ENCODE data around the gene LTB.

The LTB gene

DNA sequence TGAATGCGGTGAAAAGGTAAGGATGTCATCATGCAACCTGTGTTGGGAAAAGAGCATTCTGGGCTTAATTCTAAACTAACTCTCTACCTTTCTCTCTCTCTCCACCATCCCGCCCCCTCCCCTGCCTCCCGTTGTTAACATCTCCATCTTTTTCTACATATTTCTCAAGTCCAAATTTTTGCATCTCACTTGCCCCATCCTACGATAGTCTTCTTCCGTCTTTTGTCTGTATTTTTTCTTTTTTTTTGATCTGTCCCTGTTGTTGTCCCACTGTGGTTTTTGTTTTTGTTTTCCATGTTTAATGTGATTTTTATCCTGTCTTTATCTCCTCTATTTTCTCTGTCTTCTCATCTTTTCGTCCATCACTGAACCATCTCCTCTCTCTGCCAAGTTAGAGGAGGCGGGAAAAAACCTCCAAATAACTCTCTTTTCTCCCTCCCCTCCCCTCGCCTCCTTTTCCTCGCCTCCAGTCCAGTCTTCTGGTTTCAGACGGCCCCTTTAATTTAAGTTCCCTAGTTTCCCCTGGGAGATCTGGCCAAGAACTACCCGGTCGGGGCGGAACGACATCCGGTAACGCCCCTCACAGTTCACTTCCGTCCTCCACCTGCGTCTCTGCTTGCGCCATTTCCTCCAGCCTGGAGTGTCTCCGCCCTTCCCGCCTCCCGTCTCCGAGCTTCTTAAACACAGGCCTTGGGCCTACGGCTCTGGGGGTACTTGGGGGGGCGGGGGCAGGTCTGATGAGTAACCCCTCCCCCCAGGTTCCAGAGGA, 35.1 kb downstream of the LTB start, which contains the start of gene NFKBIL1:
TSS of gene NFKBIL1 (plus strand) at position 651 of the 769 bp plus-strand sequence. CDS start at position 738, 87 bp downstream.
- peak; percentile 94 for DNase-seq

DNA sequence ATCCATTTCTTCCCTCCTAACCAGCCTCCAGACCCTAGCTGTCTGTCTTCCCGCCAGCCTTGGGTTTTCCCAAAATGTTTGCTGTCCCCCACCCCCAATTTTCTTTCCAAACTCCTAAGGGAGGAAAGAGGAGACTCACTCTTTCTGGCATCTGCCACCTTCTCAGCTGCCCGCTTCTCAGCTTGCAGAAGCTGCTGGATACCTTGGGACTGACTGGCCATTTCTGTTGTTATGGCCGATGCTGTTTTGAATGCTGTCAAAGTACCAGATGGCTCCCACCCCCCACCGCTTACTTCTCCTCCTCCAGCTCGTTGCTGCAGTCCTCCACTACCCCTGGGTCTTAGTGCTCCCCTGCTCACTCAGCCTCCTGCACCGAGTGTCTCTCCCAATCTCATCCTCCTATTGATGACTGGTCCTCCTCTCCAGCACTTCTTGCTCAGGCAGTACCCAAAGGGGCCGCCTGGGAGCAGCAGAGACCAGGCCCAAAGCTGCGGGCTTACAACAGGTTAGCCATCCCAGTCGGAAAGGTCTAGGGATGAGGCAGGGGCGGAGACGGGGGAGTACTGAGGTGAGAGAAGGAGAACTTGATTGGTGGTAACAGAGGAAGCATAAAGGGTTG, 35.8 kb downstream of the LTB start, which contains the start of gene ATP6V1G2:
TSS of gene ATP6V1G2 (minus strand) at position 270 of the 619 bp plus-strand sequence. CDS start at position 221, 49 bp downstream.
- DNase-seq: peak; percentile 97

DNA sequence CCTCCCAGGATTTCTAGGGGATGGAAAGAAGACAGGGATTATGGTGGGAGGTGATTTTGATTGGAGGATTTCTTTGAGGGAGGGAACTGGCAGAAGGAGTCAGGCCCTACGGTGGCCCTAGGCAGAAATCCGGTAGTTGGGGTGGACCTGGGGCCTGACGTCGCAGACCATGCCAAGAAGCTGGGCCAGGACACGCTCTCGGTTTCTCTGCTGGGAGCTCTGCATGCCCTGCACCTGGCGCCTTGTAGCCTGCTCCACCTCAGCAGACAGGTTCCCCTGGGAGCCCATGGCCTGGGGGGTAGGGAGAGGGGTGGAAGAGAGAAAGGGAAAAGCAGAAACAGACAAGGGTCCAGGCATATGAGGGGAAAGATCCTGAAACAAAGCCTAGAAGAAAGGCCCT, 36.9 kb downstream of the LTB start:
- DNase-seq: no peak

DNA sequence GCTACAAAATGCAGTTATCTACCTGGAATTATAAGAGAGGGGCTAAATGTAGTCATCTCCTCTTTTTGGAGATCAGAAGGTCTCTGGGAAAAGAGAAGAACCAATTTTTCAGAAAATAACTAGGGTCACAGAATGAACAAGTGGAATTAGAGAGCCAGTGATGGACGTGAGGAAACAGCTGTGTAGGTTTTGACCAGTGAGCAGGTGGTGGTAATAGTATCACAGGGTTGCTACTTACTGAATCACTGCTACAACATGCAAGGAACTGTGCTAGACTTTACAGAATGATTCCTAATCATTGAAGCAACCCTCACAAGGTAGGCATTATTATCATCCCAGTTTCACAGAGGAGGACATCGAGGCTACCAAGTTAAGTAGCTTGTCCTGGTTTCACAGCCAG, 37.5 kb downstream of the LTB start:
- DNase-seq: no peak

DNA sequence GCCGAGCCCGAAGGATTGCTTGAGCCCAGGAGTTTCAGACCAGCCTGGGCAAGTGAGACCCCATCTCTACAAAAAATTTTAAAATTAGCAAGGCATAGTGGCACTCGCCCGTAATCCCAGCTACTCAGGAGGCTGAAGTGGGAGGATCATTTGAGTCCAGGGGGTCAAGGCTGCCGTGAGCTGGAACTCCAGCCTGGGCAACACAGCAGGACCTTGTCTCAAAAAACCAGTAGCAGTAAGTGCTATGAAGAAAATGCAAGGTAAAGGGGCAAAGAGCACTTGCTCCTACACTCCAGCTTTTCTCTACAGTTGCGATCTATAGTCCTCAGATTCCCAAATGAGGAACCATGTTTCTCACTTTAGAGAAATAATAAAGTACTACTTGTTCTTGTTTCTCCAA, 38.6 kb downstream of the LTB start:
- DNase-seq: no peak

DNA sequence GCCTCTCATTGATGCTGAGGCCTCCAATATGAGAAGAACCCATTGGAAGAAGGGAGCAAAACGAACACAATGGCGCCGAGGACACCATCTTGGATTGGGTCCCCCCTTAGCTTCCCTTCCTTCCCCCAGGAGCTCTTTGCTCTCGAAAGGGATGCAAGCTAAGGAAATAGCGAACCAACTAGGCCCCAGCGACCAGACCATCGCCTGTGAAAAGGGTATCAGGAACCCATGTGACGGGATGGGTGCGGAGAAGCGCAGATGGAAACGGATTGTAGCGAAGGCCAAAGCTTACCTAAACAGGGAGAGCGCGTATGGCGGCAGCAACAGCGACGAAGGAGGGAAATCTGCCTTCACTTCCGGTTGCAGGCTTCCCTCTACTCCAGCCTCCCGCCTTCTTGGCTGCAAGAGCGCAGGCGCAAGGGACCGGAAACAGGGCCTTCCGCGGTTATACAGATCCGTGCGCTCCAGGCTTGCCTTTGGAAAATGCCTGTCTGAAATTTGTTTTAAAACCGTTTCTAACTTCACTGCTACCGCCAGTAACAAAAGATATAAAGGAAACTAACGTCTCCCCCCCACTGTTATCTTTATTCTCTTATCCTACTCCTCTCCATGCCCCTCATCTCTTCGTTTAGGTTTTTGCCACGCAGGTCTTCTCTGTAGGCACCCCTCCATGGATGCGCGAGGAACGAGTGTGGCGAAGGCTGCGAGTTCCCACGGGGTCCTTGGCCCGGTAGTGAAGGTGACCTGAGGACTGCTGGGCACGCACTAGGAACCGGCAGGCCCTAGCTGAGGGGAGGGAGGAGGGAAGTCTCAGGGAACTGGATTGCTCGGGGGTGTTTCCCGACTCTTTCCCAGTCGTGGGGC, 40.3 kb downstream of the LTB start, which contains the start of gene DDX39B:
TSS of gene DDX39B (minus strand) at position 346 of the 864 bp plus-strand sequence. CDS start 1,471 bp downstream, outside the sequence.
- DNase-seq: peak; percentile 93

DNA sequence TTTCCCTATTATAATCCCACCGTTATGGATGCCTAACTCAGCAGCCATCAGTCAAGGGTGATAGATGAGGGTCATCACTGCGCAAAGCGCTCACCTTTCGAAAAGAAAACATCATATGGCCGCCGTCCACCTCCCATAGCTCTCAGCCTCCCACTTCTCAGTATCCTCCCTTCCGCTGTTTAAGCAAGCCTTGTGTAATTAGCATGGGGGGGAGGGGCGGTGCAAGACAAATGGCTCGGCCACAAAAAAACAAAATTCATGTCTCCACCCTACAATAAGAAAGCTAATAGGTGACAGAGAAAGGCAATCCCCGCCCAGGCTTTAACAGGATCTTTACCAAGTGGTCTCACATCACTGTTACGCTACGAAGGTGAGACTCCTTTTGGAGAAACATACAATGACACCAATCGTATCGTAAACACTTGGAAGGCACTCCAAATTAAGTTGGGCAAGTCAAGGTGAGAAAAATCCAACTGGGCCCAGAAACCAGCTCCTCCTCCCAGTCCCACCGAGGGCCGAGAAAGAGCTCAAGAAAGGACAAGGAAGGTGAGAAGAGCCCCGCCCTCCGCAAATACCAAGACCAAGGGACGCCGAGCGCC, 41.1 kb downstream of the LTB start:
- no peak for DNase-seq

DNA sequence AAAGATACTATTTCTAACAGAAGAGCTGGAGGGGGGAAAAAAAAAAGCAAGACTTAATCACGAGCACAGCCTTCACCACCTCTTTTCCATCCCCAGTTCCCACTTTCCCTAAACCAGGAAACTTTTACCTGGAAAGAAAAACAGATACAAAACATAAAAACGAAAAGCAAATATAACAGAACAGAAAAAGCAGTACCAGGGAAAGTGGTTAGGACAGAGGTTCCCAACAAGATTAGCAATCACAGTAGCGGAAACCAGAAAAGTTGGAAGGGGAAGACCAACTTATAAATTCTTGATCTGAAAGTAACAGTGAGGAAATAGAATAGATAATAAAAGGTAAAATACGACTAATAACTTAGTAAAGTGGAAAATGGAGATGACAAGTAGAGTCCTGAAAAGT, 41.6 kb downstream of the LTB start:
- DNase-seq: no peak

DNA sequence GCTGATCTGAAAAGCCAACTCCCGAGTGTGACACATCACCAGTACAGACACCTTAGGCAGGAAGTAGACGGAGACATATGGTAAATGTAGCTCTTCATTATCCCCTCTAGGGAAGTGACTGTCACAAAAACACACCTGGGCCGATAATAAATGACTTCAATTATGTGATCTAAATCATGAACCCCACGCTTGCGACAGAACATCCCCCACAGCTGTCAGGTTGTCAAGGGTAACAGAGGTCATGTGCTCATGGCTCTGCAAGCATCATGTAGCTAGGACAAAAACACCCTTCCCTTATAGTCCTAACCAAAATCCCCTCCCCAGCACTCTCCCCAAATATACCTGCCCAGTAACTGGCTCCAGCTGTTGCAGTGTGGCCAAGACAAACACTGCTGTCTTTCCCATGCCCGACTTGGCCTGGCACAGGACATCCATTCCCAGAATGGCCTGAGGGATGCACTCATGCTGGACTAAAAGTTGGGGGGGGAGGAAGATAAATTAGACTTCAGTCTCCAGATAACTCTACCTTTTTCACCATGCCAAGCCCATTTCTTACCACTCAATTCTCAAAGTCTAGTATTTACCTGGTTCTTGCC, 43.3 kb downstream of the LTB start:
- no peak for DNase-seq

DNA sequence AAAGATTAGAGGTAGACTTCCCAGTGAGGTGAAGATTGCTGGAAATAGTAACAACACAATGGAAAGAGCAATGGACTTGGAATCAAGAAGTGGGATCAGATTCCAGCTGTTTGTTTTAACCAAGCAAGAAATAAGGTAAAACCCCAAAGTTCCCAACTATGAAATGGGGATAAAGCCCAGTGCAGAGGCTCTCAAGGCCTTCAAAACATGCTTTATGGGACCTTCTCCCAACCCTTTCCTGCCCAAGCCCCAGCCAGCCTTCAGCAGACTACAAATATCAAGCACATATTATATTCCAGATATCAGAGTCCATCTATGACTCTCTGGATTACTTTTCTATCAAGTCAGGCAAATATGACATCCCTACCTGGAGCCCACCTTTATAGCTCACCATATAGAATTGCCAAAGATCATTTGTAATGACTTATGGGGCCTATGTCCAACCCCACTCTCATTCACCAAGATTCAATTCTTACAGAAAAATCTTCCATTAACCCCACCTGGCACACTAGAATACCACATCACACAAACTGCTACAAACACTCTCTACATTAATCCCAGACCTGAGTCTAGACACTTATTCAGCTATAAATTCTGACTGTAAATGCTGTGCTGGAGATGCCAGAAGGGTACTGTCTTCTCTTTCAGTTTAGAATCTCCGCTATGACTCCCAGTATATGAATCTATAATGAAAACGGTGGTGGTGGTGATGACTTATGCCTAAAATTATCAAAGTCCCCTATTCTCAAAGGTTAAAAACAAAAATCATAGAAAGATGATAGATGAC, 46.5 kb downstream of the LTB start:
- DNase-seq: no peak

DNA sequence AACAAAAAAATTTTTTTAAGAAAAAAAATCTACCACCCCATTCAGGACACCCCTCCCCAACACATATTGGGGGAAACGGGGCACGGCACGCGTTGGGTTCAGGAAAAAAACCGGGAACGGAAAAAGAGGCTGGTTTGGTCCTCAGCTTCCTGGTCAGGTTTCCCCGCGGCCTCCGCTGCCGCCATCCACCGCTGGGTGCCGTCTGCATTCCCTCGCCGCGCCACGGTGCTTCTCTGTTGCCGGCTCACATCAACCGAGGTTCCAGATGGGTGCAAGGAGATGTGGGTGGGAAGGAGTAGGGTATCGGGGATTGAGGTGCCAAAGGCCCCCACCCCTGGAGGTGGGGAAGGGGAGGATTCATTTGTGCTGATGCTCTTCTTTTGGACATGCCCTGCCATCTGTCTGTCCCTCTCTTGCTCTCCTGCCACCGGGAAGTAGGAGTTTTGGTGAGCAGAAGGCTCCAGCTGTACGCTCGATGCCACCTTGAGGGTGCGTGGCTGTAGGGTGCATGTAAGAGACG, 47.6 kb downstream of the LTB start:
- DNase-seq: no peak

DNA sequence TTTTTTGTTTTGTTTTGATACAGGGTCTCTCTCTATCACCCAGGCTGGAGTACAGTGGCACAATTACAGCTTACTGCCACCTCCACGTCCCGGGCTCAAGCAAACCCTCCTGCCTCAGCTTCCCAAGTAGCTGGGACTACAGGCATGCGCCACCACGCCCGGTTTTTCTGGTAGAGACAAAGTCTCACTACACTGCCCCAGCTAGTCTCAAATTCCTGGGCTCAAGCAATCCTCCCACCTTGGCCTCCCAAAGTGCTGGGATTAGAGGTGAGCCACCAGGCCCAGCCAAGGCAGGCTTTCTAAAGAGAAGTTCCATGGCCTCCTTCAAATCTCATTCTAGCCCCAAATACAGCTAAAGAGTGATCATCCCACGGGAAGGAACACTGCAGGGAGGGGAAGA, 48.2 kb downstream of the LTB start:
- no peak for DNase-seq

DNA sequence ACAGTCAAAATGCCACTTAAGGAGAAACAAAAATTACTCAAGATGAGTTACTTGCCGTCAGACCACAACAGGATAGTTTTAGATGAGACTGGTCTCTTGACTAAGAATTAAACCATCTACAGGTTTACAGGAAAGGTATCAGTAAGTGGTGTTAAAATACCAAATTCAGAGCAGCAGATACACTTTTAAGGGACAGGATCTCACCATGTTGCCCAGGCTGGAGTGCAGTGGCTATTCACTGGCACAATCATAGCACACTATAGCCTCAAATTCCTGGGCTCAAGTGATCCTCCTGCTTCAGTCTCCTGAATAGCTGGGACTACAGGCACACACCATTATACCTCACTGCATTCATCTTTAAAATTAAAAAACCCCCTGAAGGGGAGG, 48.8 kb downstream of the LTB start:
- no peak for DNase-seq

DNA sequence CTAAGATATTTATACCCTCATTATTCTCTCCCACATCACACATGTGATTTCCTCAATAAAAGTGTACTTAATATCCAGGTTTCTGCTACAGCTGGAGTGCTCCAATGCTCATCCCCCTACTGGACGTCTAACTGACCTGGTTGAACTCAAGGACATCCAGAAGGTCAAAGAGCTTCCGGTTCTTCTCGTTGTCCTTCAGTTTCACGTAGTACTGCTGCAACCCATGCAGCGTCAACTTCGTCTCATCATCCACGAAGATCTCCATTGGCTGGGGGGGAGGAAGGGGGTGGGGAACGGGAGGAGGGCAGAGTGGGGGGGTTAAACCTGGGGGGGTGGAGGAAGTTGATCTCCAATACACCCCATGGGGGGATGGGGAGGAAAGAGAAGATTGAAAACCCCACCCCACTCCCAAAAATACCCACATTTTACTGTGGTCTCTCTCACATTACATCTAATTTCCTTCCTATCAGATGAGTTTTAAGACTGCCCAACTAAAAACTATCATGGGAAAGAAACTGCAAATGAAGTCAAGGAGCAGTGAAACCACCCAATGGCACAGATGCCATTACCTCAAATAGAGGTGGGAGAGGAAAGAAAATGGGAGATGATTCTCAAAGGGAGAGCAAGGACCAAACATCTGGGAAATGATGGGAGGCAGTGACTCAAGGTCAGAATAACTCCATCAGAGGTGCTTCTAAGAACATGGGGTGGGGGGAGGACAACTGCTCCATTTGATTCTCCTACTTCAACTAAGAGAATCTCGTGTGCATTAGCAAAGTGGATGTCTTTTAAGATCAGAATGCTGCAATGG, 49.4 kb downstream of the LTB start:
- DNase-seq: no peak

DNA sequence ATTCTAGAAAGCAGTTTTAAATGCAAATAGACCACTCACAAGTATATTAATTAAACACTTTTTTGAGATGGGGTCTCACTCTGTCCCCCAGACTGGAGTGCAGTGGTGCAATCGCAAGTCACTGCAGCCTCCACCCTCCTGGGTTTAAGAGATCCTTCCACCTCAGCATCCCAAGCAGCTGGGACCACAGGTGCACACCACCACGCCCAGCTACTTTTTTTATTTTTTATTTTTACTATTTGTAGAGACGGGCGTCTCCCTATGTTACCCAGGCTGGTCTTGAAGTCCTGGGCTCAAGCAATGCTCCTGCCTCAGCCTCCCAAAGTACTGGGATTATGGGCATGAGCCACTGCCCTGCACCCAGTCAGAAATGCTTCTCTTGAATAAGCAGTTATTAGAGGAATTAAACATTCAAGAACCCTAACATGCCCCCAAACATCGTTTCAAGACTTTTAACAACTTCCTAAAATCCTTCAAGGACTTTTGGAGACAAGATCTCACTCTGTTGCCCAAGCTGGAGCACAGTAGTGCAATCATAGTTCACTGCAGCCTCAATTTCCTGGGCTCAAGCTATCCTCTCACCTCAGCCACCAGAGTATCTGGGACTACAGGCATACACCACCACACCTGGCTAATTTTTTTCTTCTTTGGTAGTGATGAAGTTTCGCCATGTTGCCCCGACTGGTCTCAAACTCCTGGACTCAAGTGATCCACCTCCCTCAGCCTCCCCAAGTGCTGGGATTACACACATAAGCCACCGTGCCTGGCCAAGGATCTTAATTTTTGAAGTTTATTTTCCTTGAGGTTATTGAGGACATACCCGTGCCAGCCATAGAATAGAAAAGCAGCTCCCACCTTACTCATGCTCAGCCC, 50.2 kb downstream of the LTB start:
- DNase-seq: no peak

DNA sequence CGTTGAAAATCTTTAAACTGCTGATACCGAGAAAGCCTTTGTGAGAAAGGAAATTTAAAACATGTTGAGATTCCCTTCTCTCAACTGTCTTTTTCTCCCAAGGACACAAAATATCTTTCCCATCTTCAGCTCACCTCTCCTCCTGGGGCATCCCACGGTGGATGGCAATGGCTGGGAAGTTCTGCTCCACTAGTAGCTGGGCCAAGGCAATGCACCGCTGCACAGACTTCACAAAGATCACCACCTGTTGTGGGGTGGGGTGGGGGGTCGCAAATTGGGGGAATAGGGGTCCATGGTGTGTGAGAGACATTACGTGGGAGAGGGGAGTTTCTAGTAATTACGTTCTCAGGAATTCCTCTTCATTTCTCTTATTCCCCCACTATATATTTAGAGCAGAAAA, 51.1 kb downstream of the LTB start:
- DNase-seq: no peak

DNA sequence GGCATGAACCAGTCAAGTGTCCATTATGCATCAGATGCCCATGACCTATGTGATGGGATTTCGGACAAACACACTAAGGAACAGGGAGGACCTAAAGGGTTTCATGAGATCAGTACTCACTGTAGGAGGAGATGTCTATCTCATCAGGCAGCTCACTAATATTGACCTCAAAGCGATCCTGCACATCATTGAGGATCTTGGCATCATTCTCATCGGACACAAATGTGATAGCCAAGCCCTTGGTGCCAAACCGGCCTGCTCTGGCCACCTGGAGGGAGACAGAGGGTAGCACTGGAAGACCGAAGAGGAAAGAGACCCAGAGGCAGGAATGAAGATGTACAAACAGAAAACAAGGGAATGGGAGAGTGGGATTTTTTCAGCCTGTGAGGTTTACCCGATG, 51.6 kb downstream of the LTB start:
- DNase-seq: no peak

All from SHP77 treated with DMSO at 0.1 percent for 48 hours (cell line).